Ammon's horn (tissue), 1 donor: ENCODE measurements around the gene DCP1B.

ENCODE experiments used
- DNase-seq: peaks from one replicate; pipeline ENCODE4 v3.0.0-alpha.2; 2016; ENCODE audit warnings: low spot score

The DCP1B gene

GRCh38 chr12:1919763-1920162 lies 84.5 kb downstream of the DCP1B start:
- peak; percentile 64 for DNase-seq

- DNase-seq, result peak; percentile 2
Observed at GRCh38 chr12:1919284-1919683, 85.0 kb downstream of the DCP1B start.

DNA sequence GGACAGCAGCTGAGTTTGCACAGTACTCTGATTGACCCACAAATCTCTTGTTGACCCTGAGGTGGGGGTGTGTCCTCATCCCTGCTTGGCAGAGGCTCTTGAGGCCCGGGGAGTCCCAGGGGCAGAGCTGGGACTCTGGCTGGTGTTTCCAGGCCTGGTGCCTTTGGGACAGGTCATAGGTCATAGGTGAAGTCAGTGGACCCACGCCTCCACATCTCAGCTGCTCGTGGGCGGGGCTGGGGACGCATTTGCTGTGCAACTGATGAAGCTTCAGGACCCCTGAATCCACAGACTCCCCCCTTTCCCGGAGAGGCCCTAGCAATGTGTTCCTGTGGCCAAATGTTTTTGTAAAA lies 85.4 kb downstream of the DCP1B start:
- peak; percentile 1 for DNase-seq

DNA sequence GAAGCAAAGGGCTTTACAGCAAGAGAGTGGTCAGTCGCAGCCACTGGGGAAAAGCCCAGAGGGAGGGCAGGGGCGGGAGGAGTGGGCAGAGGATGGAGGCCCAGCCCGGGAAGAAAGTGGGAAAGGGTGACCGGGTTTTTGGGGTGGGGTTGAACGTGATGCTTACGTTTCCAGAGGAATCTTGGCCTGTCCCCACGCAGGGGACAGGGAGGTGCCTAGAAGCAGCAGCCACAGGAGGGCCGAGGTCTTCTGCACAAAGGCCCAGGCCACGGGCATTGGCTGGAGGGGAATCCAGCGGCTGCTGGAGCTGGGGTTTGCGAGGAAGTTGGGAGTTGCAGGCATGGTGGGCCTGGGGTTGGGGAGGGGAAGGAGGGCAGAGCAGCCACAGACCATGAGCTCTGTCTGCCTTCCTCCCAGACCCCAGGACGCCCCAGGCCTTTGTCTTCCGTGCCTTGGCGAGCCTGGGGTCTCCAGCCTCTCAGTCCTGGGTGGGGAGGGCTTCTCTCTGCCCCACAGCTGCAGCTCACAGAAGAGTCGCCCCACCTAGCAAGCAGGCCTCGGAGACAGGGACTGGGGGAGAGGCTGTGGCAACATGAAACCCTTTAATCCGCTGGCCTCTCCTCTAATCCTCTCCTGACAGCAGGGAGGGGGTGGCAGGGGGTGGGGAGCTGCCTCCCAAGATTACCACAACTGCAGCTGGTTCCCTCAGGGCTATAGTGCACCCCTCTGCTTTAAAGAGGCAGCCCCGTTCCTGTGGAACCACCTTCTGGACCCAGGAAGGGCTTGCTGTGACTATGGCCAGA lies 86.0 kb downstream of the DCP1B start, which contains the start of gene CACNA2D4:
CACNA2D4 (minus strand) TSS at position 572 of the 803 bp plus-strand sequence; CDS start at position 393, 179 bp downstream.
- DNase-seq, result peak; percentile 2

DNA sequence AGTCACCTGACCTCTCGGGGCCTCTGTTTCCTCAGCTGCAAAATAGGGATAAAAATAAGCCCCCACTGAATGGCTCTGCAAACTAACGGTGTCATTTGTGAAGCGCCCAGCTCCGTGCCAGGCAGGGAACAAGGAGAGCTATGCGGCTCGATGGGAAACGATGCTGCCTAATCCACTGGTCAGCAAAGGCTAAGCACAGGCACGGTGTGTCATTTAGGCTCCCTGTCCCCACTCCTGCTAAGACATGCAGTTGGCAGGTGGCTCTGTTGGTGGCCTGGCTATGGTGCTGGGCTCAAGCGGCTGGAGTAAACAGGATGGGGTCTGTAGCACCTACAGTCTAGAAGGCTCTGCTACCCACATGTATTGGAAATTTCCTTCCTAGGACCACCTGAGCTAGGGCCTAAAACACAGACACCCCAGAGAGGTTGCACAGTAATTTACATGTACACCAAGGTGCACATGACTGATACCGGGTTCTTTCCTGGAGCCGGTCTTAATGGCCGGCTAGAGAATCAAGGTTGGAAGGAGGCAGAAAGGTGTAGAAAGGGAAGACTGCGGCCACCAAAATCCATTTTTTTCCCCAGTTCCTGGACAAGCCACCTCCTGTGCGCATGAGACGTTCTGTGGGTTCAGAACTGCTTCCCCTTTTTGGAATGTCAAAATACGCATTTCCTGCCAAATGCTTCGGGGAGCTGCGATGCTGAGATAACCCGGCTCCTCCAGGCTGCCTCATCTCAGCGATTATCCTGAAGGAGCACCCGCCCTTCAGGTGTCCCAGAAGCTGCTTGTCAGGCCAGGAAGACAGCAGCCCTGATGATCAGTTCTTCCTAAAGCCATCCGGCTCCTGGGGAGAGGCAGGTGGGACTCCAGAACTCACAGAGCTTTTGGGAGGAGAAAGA lies 86.8 kb downstream of the DCP1B start:
- DNase-seq, result peak; percentile 66

DNA sequence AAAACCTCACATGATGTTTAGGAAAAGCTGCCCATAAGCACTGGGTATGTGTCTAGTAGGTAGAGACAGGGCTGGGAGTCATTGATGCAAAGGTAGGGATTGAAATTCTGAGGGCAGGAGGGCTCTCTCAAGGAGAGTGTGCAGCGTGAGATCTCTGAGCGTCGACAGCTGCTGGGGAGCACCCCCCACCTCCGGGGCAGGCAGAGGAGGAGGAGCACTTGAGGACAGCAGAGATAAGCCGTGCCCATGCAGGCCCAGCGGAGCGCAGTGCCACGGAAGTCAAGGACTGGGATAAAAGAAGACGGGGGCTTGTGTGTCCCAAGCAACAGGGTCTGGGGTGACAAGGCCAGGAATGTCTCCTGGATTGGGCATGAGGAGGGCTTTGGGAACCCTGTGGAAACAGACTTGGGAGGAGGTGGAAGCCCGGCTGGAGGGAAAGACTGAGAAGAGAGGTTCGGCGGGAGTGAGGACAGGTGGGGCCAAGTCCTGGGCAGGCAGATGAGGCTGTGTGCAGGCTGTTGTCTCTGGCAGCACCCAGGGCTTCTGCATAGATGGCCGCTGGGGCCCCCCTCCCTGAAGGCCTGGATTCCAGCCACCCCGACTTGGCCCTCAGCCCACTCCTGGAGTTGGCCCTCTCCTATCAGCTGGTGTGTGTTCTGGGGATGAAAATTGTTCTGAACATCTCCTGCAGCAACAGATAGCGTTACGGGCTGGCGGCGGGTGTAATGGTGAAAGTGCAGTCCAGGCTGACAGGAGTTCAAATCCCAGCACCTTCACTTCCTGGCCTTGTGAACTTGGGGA lies 87.7 kb downstream of the DCP1B start:
- peak; percentile 12 for DNase-seq

GRCh38 chr12:1915082-1915968 lies 88.9 kb downstream of the DCP1B start:
- DNase-seq, result peak; percentile 1

DNA sequence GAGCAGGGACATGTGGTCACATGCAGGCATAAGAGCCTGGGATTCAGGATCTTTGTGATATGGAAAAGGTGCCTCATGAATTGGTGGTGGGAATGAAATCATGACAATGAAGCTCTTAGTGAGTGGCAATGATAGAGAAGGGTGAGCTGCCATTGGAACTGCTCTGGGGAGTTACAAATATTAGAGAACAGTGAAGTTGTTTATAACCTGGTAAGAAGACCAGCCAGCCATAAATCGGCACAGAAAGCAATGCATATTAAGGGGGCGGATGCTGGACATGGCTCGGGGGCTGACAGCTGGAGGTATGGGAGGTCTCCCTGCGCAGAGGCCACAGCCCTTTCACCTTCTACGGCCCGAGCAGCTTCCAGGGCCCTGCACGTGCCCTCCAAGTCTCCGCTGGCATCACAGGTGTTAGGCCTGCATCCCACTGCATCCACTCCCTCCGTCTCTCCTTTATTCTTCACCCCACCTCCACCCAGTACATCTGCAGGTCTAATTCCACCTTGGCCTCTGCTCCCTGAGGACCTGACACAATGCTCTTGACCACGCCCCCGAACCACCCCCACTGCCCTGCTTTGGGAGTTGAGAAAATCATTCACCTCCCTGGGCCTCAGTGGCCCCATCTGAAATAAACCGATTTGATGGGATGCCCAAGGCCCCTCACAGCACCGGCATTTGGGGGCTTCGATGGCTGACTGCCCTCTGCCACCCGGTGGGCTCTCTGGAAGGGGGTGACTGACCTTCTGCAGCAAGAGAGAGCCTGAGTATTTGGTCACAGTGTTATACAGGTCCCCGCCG lies 89.9 kb downstream of the DCP1B start:
- peak; percentile 0 for DNase-seq

GRCh38 chr12:1913377-1914113 lies 90.7 kb downstream of the DCP1B start:
- DNase-seq, result peak; percentile 1

GRCh38 chr12:1912580-1913376 lies 91.5 kb downstream of the DCP1B start:
- peak; percentile 1 for DNase-seq

DNA sequence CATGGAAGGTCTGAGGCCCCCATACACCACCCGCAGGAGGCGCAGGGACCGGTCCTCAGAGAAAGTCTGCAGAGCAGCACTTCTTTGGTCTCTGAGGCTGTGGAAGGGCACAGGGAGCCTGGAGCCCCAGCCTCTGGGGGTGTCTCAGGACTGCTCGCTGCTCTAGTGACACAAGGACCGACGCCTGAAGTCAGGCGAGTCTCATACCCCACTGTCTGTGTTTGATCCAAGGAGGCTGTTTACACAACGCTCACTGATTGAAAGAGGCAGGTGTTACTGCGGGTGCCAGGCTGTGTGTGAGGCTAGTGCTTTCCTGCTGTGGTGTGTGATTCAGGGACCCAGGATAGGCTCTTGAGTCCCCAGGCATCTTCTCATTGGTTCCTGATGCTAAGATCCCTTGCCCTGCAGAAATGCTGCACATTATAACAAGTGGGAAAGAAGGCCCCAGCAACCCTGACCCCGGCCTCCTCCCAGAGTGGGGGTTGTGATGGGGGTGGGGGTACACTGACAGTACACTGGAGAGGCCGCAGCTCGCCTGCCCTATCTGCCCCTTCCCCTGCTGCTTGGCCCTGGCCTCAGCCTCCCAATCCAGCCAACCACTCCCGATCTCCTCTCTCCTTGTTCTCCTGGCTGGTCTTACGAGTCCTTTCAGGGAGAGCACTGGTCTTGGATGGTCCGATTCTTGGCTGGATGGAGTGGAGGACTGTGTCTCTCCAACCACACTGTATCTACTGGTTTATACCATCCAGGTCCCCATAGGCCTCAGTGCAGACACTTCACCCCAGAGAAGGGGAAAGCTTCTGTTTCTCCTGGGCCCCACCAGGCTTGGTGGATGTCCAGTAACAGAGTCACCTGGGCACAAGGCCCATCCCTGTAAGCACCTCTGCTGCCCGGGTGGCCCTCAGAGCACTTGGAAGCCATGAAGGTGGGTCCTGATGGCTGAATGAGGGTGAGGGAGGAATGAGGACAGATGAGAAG lies 92.4 kb downstream of the DCP1B start:
- DNase-seq, result peak; percentile 1

GRCh38 chr12:1910468-1910867 lies 93.8 kb downstream of the DCP1B start:
- no peak for DNase-seq

DNA sequence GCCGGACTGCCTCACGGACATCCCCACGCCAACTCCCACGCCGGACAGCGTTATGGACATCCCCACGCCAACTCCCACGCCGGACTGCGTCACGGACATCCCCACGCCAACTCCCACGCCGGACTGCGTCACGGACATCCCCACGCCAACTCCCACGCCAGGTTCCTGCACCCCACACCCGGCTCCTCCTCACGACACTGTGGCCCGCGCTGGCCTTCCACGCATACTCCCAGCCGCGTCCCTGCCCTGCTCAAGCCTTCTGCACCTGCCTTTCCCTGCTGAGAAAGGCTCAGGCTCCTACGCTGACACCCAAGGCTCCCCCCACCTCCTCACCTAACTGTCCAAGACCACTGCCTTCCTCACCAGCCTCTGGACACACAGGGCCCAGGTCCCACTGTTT lies 95.5 kb downstream of the DCP1B start:
- no peak for DNase-seq

DNA sequence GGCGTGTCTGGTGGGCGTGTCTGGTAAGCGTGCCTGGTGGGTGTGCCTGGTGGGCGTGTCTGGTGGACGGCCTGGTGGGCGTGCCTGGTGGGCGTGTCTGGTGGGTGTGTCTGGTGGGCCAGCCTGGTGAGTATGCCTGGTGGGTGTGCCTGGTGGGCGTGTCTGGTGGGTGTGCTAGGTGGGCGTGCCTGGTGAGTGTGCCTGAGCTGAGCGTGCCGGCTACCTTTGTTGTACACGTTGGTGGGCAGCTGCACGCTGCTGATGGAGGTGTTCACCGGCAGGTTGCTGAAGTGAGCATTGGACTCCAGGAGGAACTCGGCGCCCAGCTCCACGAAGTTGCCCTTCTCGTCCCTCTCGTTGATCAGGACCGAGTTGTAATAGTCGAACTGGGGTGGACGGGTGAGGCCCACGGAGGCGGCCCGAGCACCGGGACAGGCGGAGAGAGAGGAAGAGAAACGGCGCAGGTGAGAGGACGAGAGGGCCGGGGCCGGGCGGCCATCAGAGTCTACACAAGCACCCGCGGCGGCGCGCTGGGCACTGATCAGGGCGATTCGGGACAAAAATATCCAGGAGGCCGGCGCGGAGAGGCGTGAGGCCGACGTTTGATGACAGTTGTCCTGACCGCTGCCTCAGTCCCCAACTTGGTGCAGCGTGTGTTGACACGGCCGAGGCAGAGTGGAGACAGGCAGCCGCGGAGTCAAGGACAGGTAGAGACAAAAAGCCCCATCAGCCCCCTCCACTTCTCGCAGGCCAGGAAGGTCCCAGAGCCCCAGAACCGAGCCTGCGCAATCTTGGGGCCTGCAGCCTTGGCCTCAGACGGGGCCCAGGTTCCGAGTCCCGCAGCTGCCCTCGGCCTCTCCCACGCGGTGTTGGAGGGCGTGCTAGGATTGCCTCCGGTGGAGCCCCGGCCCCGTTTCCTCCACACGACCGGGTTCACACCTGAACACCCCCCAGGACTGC lies 96.3 kb downstream of the DCP1B start:
- DNase-seq, result no peak

DNA sequence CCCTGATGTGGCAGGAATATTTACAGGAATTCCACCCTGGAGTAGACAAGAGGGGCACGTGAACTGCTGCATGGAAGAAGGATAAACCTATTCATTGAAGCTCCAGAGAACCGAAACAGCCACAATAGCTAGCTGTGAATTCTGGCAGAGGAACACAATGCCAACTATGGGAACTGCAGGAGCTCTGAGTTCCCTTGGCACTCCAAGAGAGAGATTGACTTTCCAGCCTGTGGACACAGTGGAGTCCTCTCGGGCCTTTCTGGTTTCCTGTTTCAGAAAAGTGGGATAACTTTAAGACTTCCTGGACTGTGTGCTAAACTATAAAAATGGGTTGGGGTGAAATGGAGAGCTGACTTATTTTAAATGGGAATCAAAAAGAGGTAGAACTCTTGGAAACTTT lies 97.7 kb downstream of the DCP1B start:
- no peak for DNase-seq

- no peak for DNase-seq
Observed at GRCh38 chr12:1904875-1905274, 99.4 kb downstream of the DCP1B start.
